MM.1S (cell line): ENCODE results near the gene ALG6.

Experiments used
- EZH2 ChIP-seq: fragments of 300-600 bp; sonication (generic); optimal IDR thresholded peaks from 2 replicates; pipeline ENCODE3; 2017; ENCODE audit warnings: low read depth, mild to moderate bottlenecking, antibody characterized with exemption, low read length, mixed read lengths
- EZH2phosphoT487 ChIP-seq: fragments of 300-600 bp; sonication (generic); IDR thresholded peaks from 2 replicates; pipeline ENCODE4 v1.6.1; 2018; ENCODE audit warnings: antibody characterized with exemption, low read length
- TF ChIP-seq, protein P1 (sequence below): fragments of 300-600 bp; sonication (generic); IDR thresholded peaks from 2 replicates; pipeline ENCODE4 v1.5.1; 2016; ENCODE audit warnings: antibody characterized with exemption, low read length, mixed read lengths

DNA sequence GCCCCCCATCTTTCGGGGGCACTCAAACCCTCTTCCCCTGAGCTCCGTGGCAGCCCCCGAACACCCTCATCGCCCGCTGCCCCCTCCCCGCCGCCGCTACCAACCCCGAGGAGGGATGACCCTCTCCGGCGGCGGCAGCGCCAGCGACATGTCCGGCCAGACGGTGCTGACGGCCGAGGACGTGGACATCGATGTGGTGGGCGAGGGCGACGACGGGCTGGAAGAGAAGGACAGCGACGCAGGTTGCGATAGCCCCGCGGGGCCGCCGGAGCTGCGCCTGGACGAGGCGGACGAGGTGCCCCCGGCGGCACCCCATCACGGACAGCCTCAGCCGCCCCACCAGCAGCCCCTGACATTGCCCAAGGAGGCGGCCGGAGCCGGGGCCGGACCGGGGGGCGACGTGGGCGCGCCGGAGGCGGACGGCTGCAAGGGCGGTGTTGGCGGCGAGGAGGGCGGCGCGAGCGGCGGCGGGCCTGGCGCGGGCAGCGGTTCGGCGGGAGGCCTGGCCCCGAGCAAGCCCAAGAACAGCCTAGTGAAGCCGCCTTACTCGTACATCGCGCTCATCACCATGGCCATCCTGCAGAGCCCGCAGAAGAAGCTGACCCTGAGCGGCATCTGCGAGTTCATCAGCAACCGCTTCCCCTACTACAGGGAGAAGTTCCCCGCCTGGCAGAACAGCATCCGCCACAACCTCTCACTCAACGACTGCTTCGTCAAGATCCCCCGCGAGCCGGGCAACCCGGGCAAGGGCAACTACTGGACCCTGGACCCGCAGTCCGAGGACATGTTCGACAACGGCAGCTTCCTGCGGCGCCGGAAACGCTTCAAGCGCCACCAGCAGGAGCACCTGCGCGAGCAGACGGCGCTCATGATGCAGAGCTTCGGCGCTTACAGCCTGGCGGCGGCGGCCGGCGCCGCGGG lies 44.2 kb upstream of the ALG6 start:
- TF ChIP-seq, protein P1, sequence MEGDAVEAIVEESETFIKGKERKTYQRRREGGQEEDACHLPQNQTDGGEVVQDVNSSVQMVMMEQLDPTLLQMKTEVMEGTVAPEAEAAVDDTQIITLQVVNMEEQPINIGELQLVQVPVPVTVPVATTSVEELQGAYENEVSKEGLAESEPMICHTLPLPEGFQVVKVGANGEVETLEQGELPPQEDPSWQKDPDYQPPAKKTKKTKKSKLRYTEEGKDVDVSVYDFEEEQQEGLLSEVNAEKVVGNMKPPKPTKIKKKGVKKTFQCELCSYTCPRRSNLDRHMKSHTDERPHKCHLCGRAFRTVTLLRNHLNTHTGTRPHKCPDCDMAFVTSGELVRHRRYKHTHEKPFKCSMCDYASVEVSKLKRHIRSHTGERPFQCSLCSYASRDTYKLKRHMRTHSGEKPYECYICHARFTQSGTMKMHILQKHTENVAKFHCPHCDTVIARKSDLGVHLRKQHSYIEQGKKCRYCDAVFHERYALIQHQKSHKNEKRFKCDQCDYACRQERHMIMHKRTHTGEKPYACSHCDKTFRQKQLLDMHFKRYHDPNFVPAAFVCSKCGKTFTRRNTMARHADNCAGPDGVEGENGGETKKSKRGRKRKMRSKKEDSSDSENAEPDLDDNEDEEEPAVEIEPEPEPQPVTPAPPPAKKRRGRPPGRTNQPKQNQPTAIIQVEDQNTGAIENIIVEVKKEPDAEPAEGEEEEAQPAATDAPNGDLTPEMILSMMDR = no peak
- no peak for TF ChIP-seq EZH2
- no peak for TF ChIP-seq EZH2phosphoT487
